GM12864 (cell line): ENCODE measurements around the gene KRT1.

ENCODE experiments used
- DNase-seq: peaks from one replicate; pipeline ENCODE4 v3.0.0-alpha.2; 2011; ENCODE audit warnings: low read depth
- H3K4me3 ChIP-seq: 2 replicates; pipeline ENCODE4 v1.5.1; 2011; ENCODE audit warnings: mild to moderate bottlenecking, low read depth, low read length, control low read depth
- CTCF ChIP-seq: IDR thresholded peaks from 2 replicates; pipeline ENCODE4 v1.5.1; 2011; ENCODE audit warnings: low read depth, mild to moderate bottlenecking, moderate library complexity, low read length, control low read depth, inconsistent platforms; ENCODE audit errors: missing control alignments

KRT1 gene

GRCh38 chr12:52676163-52676562 is 4.0 kb downstream of the KRT1 start:
- no peak overlapping the region for H3K4me3 ChIP-seq
- DNase-seq, result no peak
- TF ChIP-seq CTCF, result no peak

GRCh38 chr12:52675301-52675701 is 4.9 kb downstream of the KRT1 start:
- TF ChIP-seq CTCF, result no peak

GRCh38 chr12:52674433-52674775 is 5.8 kb downstream of the KRT1 start:
- no peak overlapping the region for H3K4me3 ChIP-seq
- no peak for DNase-seq
- no peak for TF ChIP-seq CTCF

More at GRCh38 chr12:52675301-52675701, 4.9 kb downstream of the KRT1 start:
- no peak overlapping the region for H3K4me3 ChIP-seq
- no peak for DNase-seq

GRCh38 chr12:52673713-52674432 is 6.3 kb downstream of the KRT1 start:
- TF ChIP-seq CTCF, result no peak
- no peak for DNase-seq
- H3K4me3 ChIP-seq, result no peak overlapping the region

GRCh38 chr12:52673217-52673616 is 7.0 kb downstream of the KRT1 start:
- no peak overlapping the region for H3K4me3 ChIP-seq
- TF ChIP-seq CTCF, result no peak
- no peak for DNase-seq

GRCh38 chr12:52672321-52672933 is 7.8 kb downstream of the KRT1 start:
- no peak overlapping the region for H3K4me3 ChIP-seq
- no peak for TF ChIP-seq CTCF
- DNase-seq, result no peak

- no peak for TF ChIP-seq CTCF
- DNase-seq, result no peak
- no peak overlapping the region for H3K4me3 ChIP-seq
Observed at GRCh38 chr12:52670961-52671360, 9.2 kb downstream of the KRT1 start.
